HG03469 (cell line): Measurements from ENCODE around the gene SHMT2.
"Not testable (repeated sequence)": the region's sequence is repeated elsewhere in the genome, so short reads cannot be mapped to it uniquely, and the experiment has no call there.

Source experiments
- ATAC-seq: cut with Tn5 transposase; IDR thresholded peaks from one replicate; pipeline ENCODE4 v1.9.1; 2021; ENCODE audit warnings: mild to moderate bottlenecking, moderate library complexity, moderate number of reproducible peaks; ENCODE audit not compliant: unreplicated experiment

SHMT2 gene

GRCh38 chr12:57258977-57259970 lies 29.8 kb downstream of the SHMT2 start:
- no peak for ATAC-seq

DNA sequence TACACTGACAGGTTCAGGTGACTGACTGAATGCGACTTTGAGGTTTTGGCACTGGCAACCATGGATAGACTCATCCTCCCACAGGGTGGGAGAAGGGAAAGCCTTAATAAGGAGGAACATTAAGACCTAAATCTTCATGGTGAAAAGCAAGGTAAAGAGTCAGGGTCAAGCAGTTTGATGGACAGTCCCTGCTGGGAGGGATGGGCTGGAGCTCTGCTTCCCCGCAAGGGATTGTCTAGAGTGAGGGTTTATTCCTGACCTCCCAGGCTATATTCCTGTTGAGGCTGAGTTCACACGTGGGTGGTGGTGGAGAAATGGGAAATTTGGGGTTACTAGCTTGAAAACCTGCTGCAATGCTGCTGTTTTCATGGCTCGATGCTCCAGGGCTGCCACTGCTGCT lies 30.9 kb downstream of the SHMT2 start:
- ATAC-seq = no peak

- ATAC-seq = no peak
These were observed 31.9 kb downstream of the SHMT2 start for GRCh38 chr12:57261428-57261865.

DNA sequence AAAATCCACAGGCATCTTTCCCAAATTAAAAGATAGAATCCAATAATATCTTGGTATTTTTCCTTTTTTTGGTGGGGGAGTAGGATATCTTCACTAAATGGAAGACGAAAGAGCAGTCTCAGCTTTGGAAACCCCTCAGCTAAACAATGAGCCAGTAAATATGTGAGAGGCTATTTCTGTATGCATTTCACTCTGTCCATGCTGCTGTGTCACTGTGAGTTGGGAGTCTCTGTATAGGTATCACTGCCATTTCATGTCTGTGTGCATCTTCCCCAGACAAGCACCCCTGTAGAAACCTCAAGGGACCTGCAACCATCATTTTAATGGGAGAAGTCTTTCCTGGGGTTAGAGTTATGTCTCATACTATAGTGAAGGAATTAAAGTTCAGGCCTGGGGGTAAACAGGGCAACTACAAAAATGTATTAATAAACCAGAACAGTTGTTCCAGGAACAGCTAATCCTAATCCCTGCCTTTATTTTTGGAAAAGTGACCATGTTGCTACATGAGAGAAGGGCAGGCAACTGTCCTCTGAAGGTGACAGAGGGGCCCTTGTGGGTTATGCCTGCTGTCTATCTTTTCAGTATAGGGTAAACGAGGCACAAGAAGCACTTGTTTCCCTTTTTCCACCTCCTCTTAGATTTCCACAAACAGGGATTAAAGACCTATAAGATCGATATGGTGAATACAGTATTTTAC lies 32.8 kb downstream of the SHMT2 start:
- ATAC-seq = no peak

- no peak for ATAC-seq
These were observed 33.6 kb downstream of the SHMT2 start for GRCh38 chr12:57263096-57263495.

DNA sequence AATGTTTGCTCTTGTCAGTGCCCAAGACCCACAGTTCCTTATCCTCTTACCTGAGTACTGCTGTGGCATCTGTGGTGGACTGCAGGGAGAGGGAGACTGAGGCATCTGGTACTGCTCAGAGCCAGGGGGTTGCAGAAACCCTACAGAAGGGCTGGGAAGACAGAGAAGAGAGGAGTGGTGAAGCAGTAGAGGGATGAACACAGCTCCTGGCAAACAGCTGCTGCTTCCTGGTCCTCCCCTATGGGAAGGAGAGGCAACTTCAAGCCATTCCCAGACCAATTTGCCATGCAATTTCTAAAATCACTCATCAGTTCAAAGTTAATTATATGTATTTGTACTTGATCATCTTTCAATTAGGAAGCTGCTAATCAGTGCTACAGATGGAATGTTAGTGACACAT lies 37.2 kb downstream of the SHMT2 start:
- no peak for ATAC-seq

GRCh38 chr12:57268264-57268663 lies 38.8 kb downstream of the SHMT2 start:
- ATAC-seq = no peak

DNA sequence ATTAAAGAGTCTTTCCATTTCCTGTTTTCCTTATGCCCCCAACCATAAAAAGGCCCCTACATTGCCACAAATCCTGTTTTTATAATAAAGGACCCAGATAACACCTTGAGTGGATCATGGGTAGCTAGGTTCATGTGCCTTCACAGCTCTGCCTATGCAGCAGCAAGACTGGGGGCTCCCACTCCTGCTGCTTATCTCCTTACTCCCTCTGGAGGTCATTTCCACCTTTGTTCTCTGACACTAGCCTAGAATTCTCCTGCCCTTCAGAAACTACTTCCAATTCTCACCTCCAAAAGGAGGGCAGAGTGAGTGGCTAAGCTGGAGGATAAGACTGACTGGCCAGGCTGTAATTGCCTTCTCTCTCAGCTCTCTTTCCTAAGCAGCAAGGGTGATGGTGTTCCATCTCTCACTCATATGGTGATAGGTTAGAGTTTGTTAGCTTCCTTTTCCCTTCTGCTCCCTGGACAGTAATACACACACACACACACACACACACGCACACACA lies 41.5 kb downstream of the SHMT2 start:
- ATAC-seq = no peak

DNA sequence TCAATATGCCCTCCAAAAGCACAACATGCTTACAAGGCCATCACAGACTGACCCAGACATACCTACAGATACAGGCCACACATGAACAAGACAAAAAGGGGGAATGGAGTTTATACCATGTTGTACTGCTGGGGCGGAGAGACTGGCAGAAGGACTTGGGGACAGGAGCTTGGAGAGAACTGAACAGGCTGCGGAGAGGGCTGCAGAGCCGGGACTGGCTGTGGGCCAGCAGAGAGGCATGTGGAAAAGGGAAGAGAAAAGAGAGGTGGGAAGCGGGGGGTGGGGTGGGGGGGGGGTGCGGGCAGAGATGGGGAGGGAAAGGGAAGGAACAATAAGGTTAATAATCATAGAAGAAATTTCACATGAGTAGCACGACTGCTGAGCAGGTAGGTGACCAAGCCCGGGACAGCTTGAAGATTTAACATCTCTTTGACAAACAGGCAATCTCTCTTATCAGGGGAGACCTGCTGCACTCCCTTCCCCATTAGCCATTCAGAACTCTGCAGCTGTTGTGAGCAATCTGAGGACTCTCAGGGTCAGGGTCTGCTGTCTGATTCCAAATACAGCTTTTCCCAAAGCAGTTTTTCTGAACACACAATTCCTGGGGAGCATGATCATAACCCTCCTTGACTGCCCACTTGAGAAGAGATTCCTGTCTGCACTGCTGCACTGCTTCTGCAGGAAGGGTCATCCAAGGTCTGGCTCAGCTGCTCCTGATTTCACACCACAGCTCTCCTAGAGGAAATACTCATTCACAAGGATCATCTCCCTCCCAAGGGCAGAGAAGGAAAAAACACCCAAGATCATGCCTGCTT lies 43.0 kb downstream of the SHMT2 start:
- ATAC-seq = no peak

- no peak for ATAC-seq
These were observed 44.0 kb downstream of the SHMT2 start for GRCh38 chr12:57273516-57273915.

DNA sequence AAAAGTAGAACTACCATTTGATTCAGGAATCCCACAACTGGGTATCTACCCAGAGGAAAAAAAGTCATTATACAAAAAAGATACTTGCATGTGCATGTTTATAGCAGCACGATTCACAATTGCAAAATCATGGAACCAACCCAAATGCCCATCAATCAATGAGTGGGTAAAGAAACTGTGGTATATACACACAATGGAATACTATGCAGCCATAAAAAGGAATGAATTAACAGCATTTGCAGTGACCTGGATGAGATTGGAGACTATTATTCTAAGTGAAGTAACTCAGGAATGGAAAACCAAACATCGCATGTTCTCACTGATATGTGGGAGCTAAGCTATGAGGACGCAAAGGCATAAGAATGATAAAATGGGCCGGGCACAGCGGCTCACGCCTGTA lies 46.7 kb downstream of the SHMT2 start:
- ATAC-seq = not testable (repeated sequence)

DNA sequence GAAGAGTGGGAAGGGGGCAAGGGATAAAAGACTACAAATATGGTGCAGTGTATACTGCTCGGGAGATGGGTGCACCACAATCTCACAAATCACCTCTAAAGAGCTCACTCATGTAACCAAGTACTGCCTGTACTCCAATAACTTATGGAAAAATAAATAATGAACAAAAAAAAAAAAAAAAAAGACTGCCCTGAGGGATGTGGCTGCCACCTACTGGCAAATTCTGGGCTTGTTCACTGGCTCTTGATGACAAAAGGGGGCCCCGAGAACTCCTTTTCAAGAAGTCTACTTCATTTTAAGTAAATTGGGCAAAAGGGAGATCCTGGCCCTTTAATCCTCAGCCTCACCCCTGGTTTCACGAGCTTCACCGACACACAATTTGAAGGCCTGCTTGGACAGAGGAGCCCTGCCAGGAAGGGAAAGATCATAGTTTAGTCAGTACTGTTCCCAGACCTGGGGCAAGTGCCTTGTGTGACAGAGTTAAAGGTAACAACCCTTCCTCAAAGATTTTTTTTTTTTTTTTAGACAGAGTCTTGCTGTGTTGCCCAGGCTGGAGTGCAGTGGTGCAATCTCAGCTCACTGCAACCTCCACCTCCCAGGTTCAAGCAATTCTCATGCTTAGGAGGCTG lies 47.5 kb downstream of the SHMT2 start:
- no peak for ATAC-seq

DNA sequence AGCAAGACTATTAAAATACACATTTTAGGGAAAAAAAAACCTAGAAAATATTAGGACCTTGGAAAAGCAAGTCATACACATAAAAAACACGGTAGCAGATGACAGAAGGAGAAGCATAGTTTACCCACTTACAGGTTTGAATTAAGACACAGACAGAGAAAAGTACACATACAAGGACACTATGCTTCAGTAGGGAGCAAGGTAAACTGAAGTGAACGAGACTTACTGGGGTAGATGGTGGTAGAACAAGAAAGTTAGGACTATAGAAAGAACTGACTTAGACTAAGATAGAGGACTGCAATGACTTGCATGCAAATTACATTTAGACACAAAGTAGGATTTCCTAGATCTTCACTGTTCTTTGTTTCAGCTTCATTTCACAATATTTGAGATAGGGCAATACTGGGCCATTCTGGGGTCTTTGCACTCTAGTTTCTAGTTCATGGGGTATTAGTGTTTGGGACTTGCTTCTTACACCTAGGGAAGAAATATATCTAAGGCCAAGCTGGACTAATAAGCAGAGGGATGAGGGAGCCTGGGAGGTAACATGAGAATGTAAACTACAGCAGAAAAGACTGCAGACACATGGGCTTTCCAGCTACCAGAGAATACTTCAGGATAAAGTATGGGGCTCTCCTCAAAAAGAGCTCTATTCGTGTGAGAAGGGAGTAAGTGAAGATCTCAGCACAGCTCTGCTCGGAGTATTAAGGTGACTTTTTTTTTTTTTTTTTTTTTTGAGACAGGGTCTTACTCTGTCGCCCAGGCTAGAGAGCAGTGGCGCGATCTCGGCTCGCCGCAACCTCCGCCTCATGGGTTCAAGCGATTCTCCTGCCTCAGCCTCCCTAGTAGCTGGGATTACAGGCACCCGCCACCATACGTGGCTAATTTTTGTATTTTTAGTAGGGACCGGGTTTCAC lies 49.2 kb downstream of the SHMT2 start:
- ATAC-seq = no peak

- peak; percentile 91 for ATAC-seq
These were observed 50.9 kb downstream of the SHMT2 start for GRCh38 chr12:57280211-57281062.

- ATAC-seq = not testable (repeated sequence)
These were observed 52.6 kb downstream of the SHMT2 start for GRCh38 chr12:57282073-57282472.
